Trophoblast cell (in vitro differentiated cells and primary cell): ENCODE data around the gene ST6GALNAC1.

Experiments used
- DNase-seq, 2 donors: peaks; one replicate each; pipeline ENCODE4 v3.0.0-alpha.2; 2016
- H2AFZ ChIP-seq: 2 replicates; pipeline ENCODE4 v1.6.1; 2013; ENCODE audit warnings: low read length, moderate library complexity, mild to moderate bottlenecking; ENCODE audit not compliant: insufficient read depth, poor library complexity
- H2AK5ac ChIP-seq: 2 replicates; pipeline ENCODE4 v1.6.1; 2013; ENCODE audit warnings: mild to moderate bottlenecking, low read length
- H2BK120ac ChIP-seq: 2 replicates; pipeline ENCODE4 v1.6.1; 2013; ENCODE audit warnings: low read length, mild to moderate bottlenecking, moderate library complexity; ENCODE audit not compliant: insufficient read depth, poor library complexity
- H2BK12ac ChIP-seq: 2 replicates; pipeline ENCODE4 v1.6.1; 2013; ENCODE audit warnings: mild to moderate bottlenecking, low read length, moderate library complexity
- H2BK5ac ChIP-seq: 2 replicates; pipeline ENCODE4 v1.6.1; 2013; ENCODE audit warnings: low read length, low read depth, moderate library complexity, mild to moderate bottlenecking; ENCODE audit not compliant: poor library complexity
- H3K14ac ChIP-seq: 2 replicates; pipeline ENCODE4 v1.6.1; 2013; ENCODE audit warnings: mild to moderate bottlenecking, low read length
- H3K18ac ChIP-seq: 2 replicates; pipeline ENCODE4 v1.6.1; 2013; ENCODE audit warnings: mild to moderate bottlenecking, low read length
- H3K23ac ChIP-seq: 2 replicates; pipeline ENCODE4 v1.6.1; 2013; ENCODE audit warnings: low read length
- H3K27ac ChIP-seq: 2 replicates; pipeline ENCODE4 v1.5.1; 2013; ENCODE audit warnings: low read depth, mild to moderate bottlenecking, inconsistent platforms, low read length, moderate library complexity
- H3K27me3 ChIP-seq: 2 replicates; pipeline ENCODE4 v1.6.1; 2013; ENCODE audit warnings: inconsistent platforms, mild to moderate bottlenecking, low read length, moderate library complexity; ENCODE audit not compliant: insufficient read depth
- H3K36me3 ChIP-seq, 2 experiments: 1 replicate in 1 of 2; 2 replicates in 1 of 2; pipeline ENCODE4 v1.6.1; 2013; ENCODE audit warnings: low read length in 2 of 2, mild to moderate bottlenecking in 2 of 2, moderate library complexity in 1 of 2; ENCODE audit not compliant: insufficient read depth in 2 of 2, control insufficient read depth in 1 of 2
- H3K4ac ChIP-seq: 2 replicates; pipeline ENCODE4 v1.6.1; 2013; ENCODE audit warnings: low read depth, mild to moderate bottlenecking, low read length, moderate library complexity
- H3K4me1 ChIP-seq, 2 experiments: 1 replicate in 1 of 2; 2 replicates in 1 of 2; pipeline ENCODE4 v1.6.1; 2013; ENCODE audit warnings: low read length in 2 of 2, mild to moderate bottlenecking in 2 of 2, moderate library complexity in 1 of 2; ENCODE audit not compliant: insufficient read depth in 2 of 2, control insufficient read depth in 1 of 2
- H3K4me2 ChIP-seq: 2 replicates; pipeline ENCODE4 v1.6.1; 2013; ENCODE audit warnings: inconsistent platforms, mild to moderate bottlenecking, low read length, moderate library complexity
- H3K4me3 ChIP-seq: 2 replicates; pipeline ENCODE4 v1.5.1; 2013; ENCODE audit warnings: mild to moderate bottlenecking, low read depth, low read length, inconsistent platforms
- H3K79me1 ChIP-seq: one replicate; pipeline ENCODE4 v1.6.1; 2013; ENCODE audit warnings: low read length
- H3K79me2 ChIP-seq: 2 replicates; pipeline ENCODE4 v1.6.1; 2013; ENCODE audit warnings: low read length, mild to moderate bottlenecking; ENCODE audit not compliant: control insufficient read depth, insufficient read depth, poor library complexity
- H3K9ac ChIP-seq: 2 replicates; pipeline ENCODE4 v1.6.1; 2013; ENCODE audit warnings: mild to moderate bottlenecking, low read length
- H3K9me3 ChIP-seq: 2 replicates; pipeline ENCODE4 v1.6.1; 2013; ENCODE audit warnings: low read depth, mild to moderate bottlenecking, control low read depth, inconsistent platforms, low read length; ENCODE audit not compliant: insufficient read depth
- H4K12ac ChIP-seq: 2 replicates; pipeline ENCODE4 v1.6.1; 2013; ENCODE audit warnings: low read depth, mild to moderate bottlenecking, low read length, moderate library complexity
- H4K8ac ChIP-seq: 2 replicates; pipeline ENCODE4 v1.6.1; 2013; ENCODE audit warnings: low read depth, mild to moderate bottlenecking, low read length, moderate library complexity
- H4K91ac ChIP-seq: one replicate; pipeline ENCODE4 v1.6.1; 2013; ENCODE audit warnings: low read depth, mild to moderate bottlenecking, low read length, moderate library complexity
- WGBS: extraction: QIAGEN DNeasy Blood & Tissue Kit; methylation state at CpG from one replicate; pipeline ENCODE4 v1.1.7; 2013; ENCODE audit warnings: missing lambda C conversion rate; ENCODE audit not compliant: insufficient read length, insufficient coverage; ENCODE audit errors: extremely low coverage; 5-methylcytosine and 5-hydroxymethylcytosine counted together

ST6GALNAC1 gene

GRCh38 chr17:76584427-76585032, 59.0 kb downstream of the ST6GALNAC1 start:
- no peak overlapping the region for H3K9ac ChIP-seq
- peaks cover 25% of the 10 kb centered on the region for H3K27me3 ChIP-seq
- peak overlapping the region; percentile 23 for H2AFZ ChIP-seq
- H4K91ac ChIP-seq, result peak overlapping the region; percentile 69
- H2BK12ac ChIP-seq, result no peak overlapping the region
- H4K12ac ChIP-seq, result no peak overlapping the region
- no peak overlapping the region for H3K18ac ChIP-seq
- no peak overlapping the region for H3K4ac ChIP-seq
- H3K4me1 ChIP-seq, result peaks cover 4 to 25% of the 10 kb centered on the region in 2 experiments
- H2BK5ac ChIP-seq, result peak overlapping the region; percentile 50
- peak overlapping the region; percentile 30 for H4K8ac ChIP-seq
- no peak overlapping the region for H2AK5ac ChIP-seq
- peak overlapping the region; percentile 7 for H3K27ac ChIP-seq
- H3K36me3 ChIP-seq, result no peaks in the 10 kb centered on the region
- WGBS, result no CpG with 5 or more reads among the region's 17 CpGs
- H3K14ac ChIP-seq, result peak overlapping the region; percentile 72
- peaks cover 7% of the 10 kb centered on the region for H3K79me1 ChIP-seq
- peaks cover 5% of the 10 kb centered on the region for H3K79me2 ChIP-seq
- H3K23ac ChIP-seq, result no peak overlapping the region
- H3K4me2 ChIP-seq, result peak overlapping the region; percentile 87
- H2BK120ac ChIP-seq, result no peak overlapping the region
- DNase-seq, result peak; percentile 59 to 75
- peak overlapping the region; percentile 38 for H3K4me3 ChIP-seq
- peaks cover 2% of the 10 kb centered on the region for H3K9me3 ChIP-seq

- no peaks in the 10 kb centered on the region for H3K9me3 ChIP-seq
- H4K8ac ChIP-seq, result no peak overlapping the region
- H3K23ac ChIP-seq, result no peak overlapping the region
- DNase-seq, result no peak
- no peak overlapping the region for H3K14ac ChIP-seq
- H3K4me2 ChIP-seq, result no peak overlapping the region
- H3K9ac ChIP-seq, result no peak overlapping the region
- peaks cover 25% of the 10 kb centered on the region for H3K27me3 ChIP-seq
- no peak overlapping the region for H2BK5ac ChIP-seq
- H4K12ac ChIP-seq, result no peak overlapping the region
- no peak overlapping the region for H2BK120ac ChIP-seq
- H2AFZ ChIP-seq, result no peak overlapping the region
- no CpG with 5 or more reads among the region's 3 CpGs for WGBS
- H3K4ac ChIP-seq, result no peak overlapping the region
- no peak overlapping the region for H2AK5ac ChIP-seq
- H3K4me3 ChIP-seq, result no peak overlapping the region
- no peak overlapping the region for H4K91ac ChIP-seq
- H2BK12ac ChIP-seq, result no peak overlapping the region
- H3K79me2 ChIP-seq, result peaks cover 5% of the 10 kb centered on the region
- peaks cover 7% of the 10 kb centered on the region for H3K79me1 ChIP-seq
- no peak overlapping the region for H3K18ac ChIP-seq
- peaks cover 4 to 19% of the 10 kb centered on the region in 2 experiments for H3K4me1 ChIP-seq
- no peak overlapping the region for H3K27ac ChIP-seq
- H3K36me3 ChIP-seq, result no peaks in the 10 kb centered on the region
Observed at GRCh38 chr17:76582660-76583059, 60.9 kb downstream of the ST6GALNAC1 start.

GRCh38 chr17:76581515-76581914, 62.0 kb downstream of the ST6GALNAC1 start:
- no peak overlapping the region for H2BK12ac ChIP-seq
- H3K27me3 ChIP-seq, result peaks cover 19% of the 10 kb centered on the region
- no peak for DNase-seq
- H3K4me2 ChIP-seq, result no peak overlapping the region
- H3K79me1 ChIP-seq, result peaks cover 7% of the 10 kb centered on the region
- WGBS, result no CpG with 5 or more reads among the region's 5 CpGs
- H3K23ac ChIP-seq, result no peak overlapping the region
- no peak overlapping the region for H3K4ac ChIP-seq
- peaks cover 4 to 15% of the 10 kb centered on the region in 2 experiments for H3K4me1 ChIP-seq
- H3K18ac ChIP-seq, result no peak overlapping the region
- H3K27ac ChIP-seq, result no peak overlapping the region
- H2BK120ac ChIP-seq, result no peak overlapping the region
- H3K79me2 ChIP-seq, result peaks cover 5% of the 10 kb centered on the region
- H3K14ac ChIP-seq, result no peak overlapping the region
- no peaks in the 10 kb centered on the region for H3K9me3 ChIP-seq
- H2AFZ ChIP-seq, result no peak overlapping the region
- no peak overlapping the region for H4K91ac ChIP-seq
- no peak overlapping the region for H4K12ac ChIP-seq
- H3K4me3 ChIP-seq, result no peak overlapping the region
- no peak overlapping the region for H3K9ac ChIP-seq
- H2BK5ac ChIP-seq, result no peak overlapping the region
- no peaks in the 10 kb centered on the region for H3K36me3 ChIP-seq
- H4K8ac ChIP-seq, result no peak overlapping the region
- H2AK5ac ChIP-seq, result no peak overlapping the region

- no CpG with 5 or more reads among the region's 2 CpGs for WGBS
- Histone ChIP-seq H3K18ac (no peak overlapping the region), H3K27me3 (no peaks in the 10 kb centered on the region), H3K9ac (no peak overlapping the region), H4K12ac (no peak overlapping the region), H3K14ac (no peak overlapping the region), H3K4me3 (no peak overlapping the region), H3K4ac (no peak overlapping the region), H3K79me2 (no peaks in the 10 kb centered on the region), H2AK5ac (no peak overlapping the region), H2AFZ (no peak overlapping the region), H4K8ac (no peak overlapping the region), H4K91ac (no peak overlapping the region), H2BK120ac (no peak overlapping the region), H3K4me1 (no peaks in the 10 kb centered on the region), H3K36me3 (no peaks in the 10 kb centered on the region), H3K9me3 (no peaks in the 10 kb centered on the region), H3K4me2 (no peak overlapping the region), H2BK5ac (no peak overlapping the region), H3K23ac (no peak overlapping the region), H2BK12ac (no peak overlapping the region), H3K27ac (no peak overlapping the region), H3K79me1 (no peaks in the 10 kb centered on the region)
- no peak for DNase-seq
Observed at GRCh38 chr17:76579281-76579680, 64.3 kb downstream of the ST6GALNAC1 start.
